Large intestine (tissue), 3 donors: ENCODE data around the gene CLDN8. TPM values are rescaled to one million over a fixed set of nuclear protein-coding genes. Genes with fewer than 3 reads are reported as not detected.
A peak's percentile ranks its signal among the peaks of the same experiment; 100 is the strongest.

Source experiments
- DNase-seq, 2 donors: peaks; one replicate each; pipeline versions ENCODE4 v3.0.0 to v3.0.0-alpha.2; 2013
- H3K27ac ChIP-seq: one replicate; pipeline ENCODE4 v1.5.1; 2013; ENCODE audit warnings: low read length
- H3K27me3 ChIP-seq: 2 replicates; pipeline ENCODE4 v1.6.1; 2013; ENCODE audit warnings: low read length; ENCODE audit not compliant: control insufficient read depth, insufficient read depth
- H3K36me3 ChIP-seq: 2 replicates; pipeline ENCODE4 v1.6.1; 2013; ENCODE audit warnings: low read length; ENCODE audit not compliant: control insufficient read depth, insufficient read depth
- H3K4me1 ChIP-seq: one replicate; pipeline ENCODE4 v1.6.1; 2013; ENCODE audit warnings: low read length; ENCODE audit not compliant: control insufficient read depth, insufficient read depth
- H3K4me3 ChIP-seq: one replicate; pipeline ENCODE4 v1.5.1; 2013; ENCODE audit warnings: low read length
- H3K9me3 ChIP-seq: one replicate; pipeline ENCODE4 v1.6.1; 2013; ENCODE audit warnings: mild to moderate bottlenecking, low read depth, low read length, moderate library complexity; ENCODE audit not compliant: control insufficient read depth
- WGBS: methylation state at CpG from one replicate; pipeline ENCODE4 v1.1.5; 2013; ENCODE audit warnings: low lambda C conversion rate; ENCODE audit not compliant: insufficient coverage; 5-methylcytosine and 5-hydroxymethylcytosine counted together
- polyA plus RNA-seq: library from polyadenylated mRNA; unstranded; fragments of 120-200 nt; gene quantifications from one replicate; pipeline ENCODE4 v1.2.1, GENCODE V29; 2013

Gene CLDN8
- polyA plus RNA-seq, 1 donor = not detected

DNA sequence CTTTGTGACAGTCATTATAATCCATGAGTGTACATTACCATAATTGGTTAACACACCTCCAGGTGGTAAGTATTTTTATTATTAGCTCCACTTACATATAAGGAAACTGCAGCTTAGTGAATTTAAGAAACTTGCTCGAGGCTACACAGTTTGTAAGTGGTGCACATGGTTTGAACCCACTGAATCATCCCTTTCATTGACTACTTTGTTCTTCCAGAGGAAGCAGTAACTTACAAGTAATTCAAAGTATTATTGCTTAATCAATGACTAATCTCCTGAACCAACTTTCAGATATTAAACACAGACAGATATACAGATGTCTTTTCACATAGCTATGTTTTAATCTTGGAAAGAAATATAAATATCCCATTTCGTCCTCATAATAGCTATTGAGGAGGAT lies 18.7 kb upstream of the CLDN8 start:
- Histone ChIP-seq H3K9me3 (no peaks in the 10 kb centered on the region), H3K36me3 (no peaks in the 10 kb centered on the region), H3K27me3 (no peaks in the 10 kb centered on the region), H3K4me1 (peaks cover 2% of the 10 kb centered on the region), H3K4me3 (no peak overlapping the region), H3K27ac (no peak overlapping the region)
- no peak for DNase-seq
- no CpG with 5 or more reads among the region's 2 CpGs for WGBS

DNA sequence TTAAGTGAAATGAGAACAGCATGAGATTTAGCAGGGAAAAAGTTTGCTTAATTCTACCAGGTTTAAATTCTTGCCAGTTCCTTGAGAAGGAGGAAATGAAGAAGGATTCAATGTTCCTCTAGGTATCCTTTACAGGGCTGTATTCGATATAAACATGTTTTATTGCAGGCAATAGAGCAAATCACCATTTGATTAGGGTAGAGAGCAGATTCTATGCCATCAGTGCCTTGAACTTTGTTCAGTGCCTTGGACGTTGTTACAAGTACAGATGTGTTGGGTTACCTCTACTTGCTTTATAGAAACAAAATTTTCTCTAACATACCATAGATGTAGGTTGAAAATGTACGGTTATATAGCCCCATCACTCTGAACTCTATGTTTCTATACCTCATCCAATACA lies 18.2 kb upstream of the CLDN8 start:
- Histone ChIP-seq H3K36me3 (no peaks in the 10 kb centered on the region), H3K4me3 (no peak overlapping the region), H3K27ac (no peak overlapping the region), H3K9me3 (no peaks in the 10 kb centered on the region), H3K27me3 (no peaks in the 10 kb centered on the region), H3K4me1 (peaks cover 2% of the 10 kb centered on the region)
- WGBS = no CpG with 5 or more reads among the region's 3 CpGs
- no peak for DNase-seq

DNA sequence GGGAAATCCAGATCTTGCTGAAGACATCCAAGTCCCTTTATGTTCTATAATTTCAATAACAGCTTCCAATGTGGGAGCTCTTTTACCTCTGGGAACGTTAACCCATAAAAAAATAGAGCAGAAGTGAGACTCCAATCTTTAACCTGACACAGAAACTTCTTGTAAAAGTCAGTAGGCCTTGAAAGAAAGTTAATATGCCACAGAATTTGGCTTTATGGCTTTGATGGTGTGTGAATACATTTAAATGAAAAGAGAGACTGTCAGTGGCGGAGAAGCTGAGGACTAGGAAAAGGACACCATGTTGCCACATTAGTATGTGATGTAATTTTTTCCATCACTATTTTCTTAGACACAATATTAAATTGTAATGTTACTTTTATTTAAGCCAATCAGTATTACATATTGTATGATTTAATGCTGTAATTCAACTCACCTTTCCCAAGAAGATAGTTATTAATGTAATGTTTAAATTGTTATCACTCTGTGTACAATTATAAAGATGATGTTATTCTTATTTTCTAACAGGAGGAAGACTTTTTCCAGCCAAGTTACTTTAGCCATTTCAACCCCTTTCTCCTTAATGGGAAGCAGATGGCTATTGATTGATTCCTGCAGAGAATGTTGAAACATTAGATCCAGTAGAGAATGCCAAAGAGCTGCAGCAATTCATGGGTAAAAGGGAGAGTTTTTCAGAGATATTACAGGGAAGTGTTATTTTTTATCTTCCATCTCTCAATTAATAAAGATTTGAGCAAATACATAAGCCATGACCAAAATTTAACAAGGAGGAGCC lies 17.5 kb upstream of the CLDN8 start:
- Histone ChIP-seq H3K9me3 (no peaks in the 10 kb centered on the region), H3K36me3 (no peaks in the 10 kb centered on the region), H3K27me3 (no peaks in the 10 kb centered on the region), H3K4me3 (no peak overlapping the region), H3K27ac (no peak overlapping the region), H3K4me1 (peaks cover 2% of the 10 kb centered on the region)
- no peak for DNase-seq
- WGBS = 100% methylated on average over 1 of the region's 2 CpGs

DNA sequence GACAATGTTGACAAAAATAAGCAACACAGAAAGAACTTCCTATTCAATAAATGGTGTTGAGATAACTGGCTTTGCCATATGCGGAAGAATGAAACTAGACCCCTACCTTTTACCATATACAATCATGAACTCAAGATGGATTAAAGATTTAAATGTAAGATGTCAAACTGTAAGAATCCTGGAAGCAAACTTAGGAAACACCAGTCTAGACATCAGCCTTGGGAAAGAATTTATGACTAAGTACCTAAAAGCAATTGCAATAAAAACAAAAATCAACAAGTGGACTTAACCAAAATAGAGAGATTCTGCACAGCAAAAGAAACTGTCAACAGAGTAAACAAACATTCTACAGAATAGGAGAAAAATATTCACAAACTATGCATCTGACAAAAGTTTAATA lies 16.1 kb upstream of the CLDN8 start:
- H3K27ac ChIP-seq = no peak overlapping the region

DNA sequence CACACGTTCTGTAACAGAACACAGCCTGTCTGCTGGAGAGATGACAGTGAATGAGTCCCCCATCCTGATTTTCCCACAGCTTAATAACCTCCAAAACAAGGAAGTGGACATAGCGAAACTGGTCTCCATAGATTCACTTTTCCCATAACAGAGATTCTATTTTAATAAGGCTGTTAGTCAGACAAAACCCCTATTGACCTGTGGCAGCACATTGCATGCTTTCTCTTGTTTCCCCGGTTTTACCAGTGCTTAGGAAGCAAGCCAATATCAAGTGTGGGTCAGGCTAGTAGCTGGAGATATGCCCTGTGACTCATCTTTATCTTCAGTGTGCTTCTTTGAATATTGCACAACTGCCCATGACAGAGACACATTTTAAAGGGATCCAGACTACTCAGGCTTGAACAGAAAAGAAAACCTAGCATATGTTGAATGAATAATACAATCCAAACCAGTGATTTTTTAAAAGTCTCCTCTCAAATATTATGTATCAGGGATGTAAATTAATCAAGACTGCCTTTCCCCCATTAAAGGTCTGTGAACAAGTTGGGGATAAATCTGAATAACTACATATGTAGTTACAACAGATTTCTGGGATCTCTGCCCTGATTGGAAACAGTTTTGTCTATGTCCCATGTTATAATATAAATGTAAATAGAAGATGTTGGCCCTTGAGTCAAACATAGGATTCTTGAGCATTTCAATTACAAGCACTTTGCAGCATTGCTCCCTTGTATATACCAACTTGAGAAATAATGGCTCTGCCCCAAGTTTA lies 11.9 kb upstream of the CLDN8 start:
- H3K36me3 ChIP-seq = no peaks in the 10 kb centered on the region
- peak overlapping the region; percentile 14 for H3K27ac ChIP-seq
- no peaks in the 10 kb centered on the region for H3K27me3 ChIP-seq
- peaks cover 6% of the 10 kb centered on the region for H3K4me1 ChIP-seq
- H3K4me3 ChIP-seq = no peak overlapping the region
- DNase-seq = peak; percentile 38 to 60
- 57% methylated on average over 1 of the region's 3 CpGs for WGBS
- no peaks in the 10 kb centered on the region for H3K9me3 ChIP-seq

More for the DNA sequence above, 16.1 kb upstream of the CLDN8 start:
- H3K4me1 ChIP-seq = peaks cover 4% of the 10 kb centered on the region
- H3K4me3 ChIP-seq = no peak overlapping the region
- H3K36me3 ChIP-seq = no peaks in the 10 kb centered on the region
- H3K9me3 ChIP-seq = no peaks in the 10 kb centered on the region
- DNase-seq = no peak
- WGBS = 100% methylated on average over 1 of the region's 1 CpG
- no peaks in the 10 kb centered on the region for H3K27me3 ChIP-seq

DNA sequence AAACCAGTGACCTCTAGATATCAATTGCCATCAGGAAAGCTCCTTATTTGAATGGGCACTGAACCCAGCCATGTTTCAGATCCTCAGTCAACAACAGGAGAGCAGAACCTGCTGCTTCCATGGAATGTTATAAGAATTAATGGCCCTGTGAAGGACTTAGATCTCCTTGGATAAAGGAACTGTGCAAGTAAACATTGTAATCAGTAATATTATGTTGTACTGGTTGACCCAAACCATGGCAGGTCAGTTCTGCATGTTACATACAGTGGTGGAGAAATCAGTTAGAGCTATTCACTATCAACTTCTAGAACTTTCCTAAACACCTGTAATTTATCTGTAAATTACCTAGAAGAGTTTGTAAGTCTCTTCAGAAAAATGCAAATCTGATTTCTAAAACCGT lies 11.2 kb upstream of the CLDN8 start:
- 40% methylated on average over 1 of the region's 1 CpG for WGBS

DNA sequence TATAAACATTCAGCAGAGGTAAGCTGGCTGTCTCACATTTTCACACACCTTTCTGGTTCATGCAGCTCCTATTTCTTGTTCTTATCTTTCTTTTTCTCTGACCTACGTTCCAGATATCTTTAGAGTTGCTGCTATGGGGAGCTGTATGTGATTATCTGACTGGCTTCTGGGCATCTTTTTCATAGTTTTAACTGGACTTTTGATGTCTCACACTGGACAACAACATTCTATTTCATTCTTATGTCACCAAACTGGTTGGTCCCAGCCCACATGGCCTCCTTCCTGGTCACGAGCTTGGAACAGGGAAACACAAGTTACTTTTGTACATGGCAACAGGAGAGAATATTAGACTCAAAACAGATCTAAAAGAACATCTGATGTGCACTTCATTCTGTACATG lies 7.7 kb upstream of the CLDN8 start:
- Histone ChIP-seq H3K27me3 (no peaks in the 10 kb centered on the region), H3K4me1 (peaks cover 6% of the 10 kb centered on the region), H3K27ac (no peak overlapping the region), H3K36me3 (no peaks in the 10 kb centered on the region), H3K4me3 (no peak overlapping the region), H3K9me3 (no peaks in the 10 kb centered on the region)
- WGBS = 40% methylated on average over 1 of the region's 2 CpGs
- DNase-seq = no peak

More for the DNA sequence above, 11.2 kb upstream of the CLDN8 start:
- no peak for DNase-seq
- Histone ChIP-seq H3K9me3 (no peaks in the 10 kb centered on the region), H3K4me1 (peaks cover 6% of the 10 kb centered on the region), H3K27ac (peak overlapping the region; percentile 14), H3K4me3 (no peak overlapping the region), H3K27me3 (no peaks in the 10 kb centered on the region), H3K36me3 (no peaks in the 10 kb centered on the region)

DNA sequence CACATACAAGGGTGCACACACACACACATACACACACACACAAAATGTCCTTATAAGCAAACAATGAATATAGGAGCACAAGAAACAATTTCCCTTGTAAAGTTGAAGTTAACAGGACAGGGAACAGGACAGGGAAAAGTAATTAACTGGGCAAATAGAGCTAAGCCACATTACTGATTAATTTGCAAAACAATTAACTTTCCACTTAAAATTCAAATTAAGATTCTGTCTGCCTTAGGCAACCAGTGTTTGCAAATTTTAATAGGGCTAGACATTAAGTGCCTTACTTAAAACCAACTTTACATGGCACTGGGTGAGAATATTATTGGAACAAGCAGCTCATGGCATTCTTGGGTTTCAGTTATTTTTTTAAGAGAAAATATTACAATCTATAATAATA lies 6.8 kb upstream of the CLDN8 start:
- Histone ChIP-seq H3K4me1 (peaks cover 6% of the 10 kb centered on the region), H3K27me3 (no peaks in the 10 kb centered on the region), H3K9me3 (no peaks in the 10 kb centered on the region), H3K27ac (no peak overlapping the region), H3K4me3 (no peak overlapping the region), H3K36me3 (no peaks in the 10 kb centered on the region)
- DNase-seq = no peak

DNA sequence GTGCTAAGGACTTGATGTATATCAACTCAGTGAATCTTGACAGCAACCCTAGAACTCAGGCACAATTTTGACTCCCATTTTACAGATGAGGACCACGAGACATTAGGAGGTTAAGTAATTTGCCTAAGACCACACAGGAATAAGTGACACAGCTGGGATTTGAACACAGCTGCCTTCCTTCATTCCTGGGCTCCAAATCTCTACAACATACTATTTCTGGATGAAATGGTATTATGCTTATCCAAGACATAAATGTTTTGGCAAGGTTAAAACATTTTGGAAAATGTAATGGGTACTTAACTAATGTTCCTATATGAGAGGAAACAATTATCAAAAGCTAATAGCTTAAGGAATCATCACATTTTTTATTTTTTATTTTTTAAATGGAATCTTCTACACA lies 4.8 kb downstream of the CLDN8 start:
- H3K27ac ChIP-seq = no peak overlapping the region
- WGBS = no CpG with 5 or more reads among the region's 1 CpG
- H3K27me3 ChIP-seq = no peaks in the 10 kb centered on the region
- no peak for DNase-seq
- no peaks in the 10 kb centered on the region for H3K9me3 ChIP-seq
- H3K4me1 ChIP-seq = no peaks in the 10 kb centered on the region
- no peaks in the 10 kb centered on the region for H3K36me3 ChIP-seq
- H3K4me3 ChIP-seq = no peak overlapping the region

DNA sequence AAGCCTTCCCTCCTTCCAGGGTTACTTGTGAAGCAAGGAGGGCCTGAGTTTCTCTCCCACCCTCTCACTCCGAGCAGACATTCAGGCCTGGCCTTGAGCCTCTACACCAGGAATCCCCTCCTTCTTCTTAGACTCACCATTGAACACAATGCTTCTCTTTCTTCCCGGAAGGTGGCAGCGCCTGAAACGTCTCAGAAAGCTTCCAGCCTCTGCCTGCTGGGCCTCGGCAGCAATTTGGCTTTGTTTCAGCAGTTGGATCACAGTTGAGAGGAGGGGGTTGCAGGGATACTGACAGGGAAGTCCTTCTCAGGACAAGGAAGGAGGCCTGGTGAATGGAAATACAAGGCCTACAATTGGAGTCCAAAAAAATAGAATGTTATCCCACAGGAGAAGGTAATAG lies 6.3 kb downstream of the CLDN8 start:
- Histone ChIP-seq H3K4me1 (no peaks in the 10 kb centered on the region), H3K9me3 (no peaks in the 10 kb centered on the region)
- no CpG with 5 or more reads among the region's 5 CpGs for WGBS

DNA sequence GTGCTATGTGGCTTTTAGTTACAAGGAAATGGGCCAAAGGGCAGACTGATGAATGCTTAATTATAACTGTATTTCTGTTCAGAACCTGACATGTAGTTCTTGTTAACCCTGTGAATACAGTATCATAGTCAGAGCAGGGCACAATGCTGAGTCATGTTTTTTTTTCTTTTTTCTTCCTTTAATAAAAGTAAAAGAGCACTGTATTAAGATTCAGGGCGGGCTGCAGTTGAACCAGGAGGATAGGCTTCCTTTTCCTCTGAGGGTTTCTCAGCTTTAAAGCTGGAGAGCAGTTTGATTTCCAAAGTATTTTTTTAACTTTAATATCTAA lies 8.7 kb downstream of the CLDN8 start:
- Histone ChIP-seq H3K27me3 (no peaks in the 10 kb centered on the region), H3K36me3 (no peaks in the 10 kb centered on the region)
- 67% methylated on average over 1 of the region's 1 CpG for WGBS

More for the DNA sequence above, 6.3 kb downstream of the CLDN8 start:
- no peak overlapping the region for H3K4me3 ChIP-seq
- H3K27ac ChIP-seq = no peak overlapping the region
- no peaks in the 10 kb centered on the region for H3K27me3 ChIP-seq
- no peak for DNase-seq
- no peaks in the 10 kb centered on the region for H3K36me3 ChIP-seq

More for the DNA sequence above, 8.7 kb downstream of the CLDN8 start:
- H3K4me1 ChIP-seq = no peaks in the 10 kb centered on the region
- no peak for DNase-seq
- H3K4me3 ChIP-seq = no peak overlapping the region
- H3K9me3 ChIP-seq = no peaks in the 10 kb centered on the region
- H3K27ac ChIP-seq = no peak overlapping the region
